Measurements from ENCODE around the gene RAD51B.

RAD51B gene

GRCh38 chr14:68312884-68313610 lies 493.5 kb downstream of the RAD51B start:
- no peak for DNase-seq (ENCODE audit: low read depth in 2 of 3, low spot score in 2 of 3)

- no peak for DNase-seq (ENCODE audit: low read depth in 2 of 3, low spot score in 2 of 3)
Observed at GRCh38 chr14:68314642-68315041, 495.1 kb downstream of the RAD51B start.

GRCh38 chr14:68315081-68315480 lies 495.5 kb downstream of the RAD51B start:
- no peak for DNase-seq (ENCODE audit: low read depth in 2 of 3, low spot score in 2 of 3)

- no peak for DNase-seq (ENCODE audit: low read depth in 2 of 3, low spot score in 2 of 3)
Observed at GRCh38 chr14:68316078-68316868, 496.7 kb downstream of the RAD51B start.

- no peak for DNase-seq (ENCODE audit: low read depth in 2 of 3, low spot score in 2 of 3)
Observed at GRCh38 chr14:68317239-68317638, 497.7 kb downstream of the RAD51B start.

- DNase-seq (ENCODE audit: low read depth in 2 of 3, low spot score in 2 of 3) = no peak
Observed at GRCh38 chr14:68318828-68319227, 499.2 kb downstream of the RAD51B start.

GRCh38 chr14:68320495-68320894 lies 500.9 kb downstream of the RAD51B start:
- no peak for DNase-seq (ENCODE audit: low read depth in 2 of 3, low spot score in 2 of 3)

- no peak for DNase-seq (ENCODE audit: low read depth in 2 of 3, low spot score in 2 of 3)
Observed at GRCh38 chr14:68322940-68323620, 503.5 kb downstream of the RAD51B start.

GRCh38 chr14:68325267-68325807 lies 505.8 kb downstream of the RAD51B start:
- DNase-seq (ENCODE audit: low read depth in 2 of 3, low spot score in 2 of 3) = no peak

GRCh38 chr14:68327231-68327630 lies 507.7 kb downstream of the RAD51B start:
- DNase-seq (ENCODE audit: low read depth in 2 of 3, low spot score in 2 of 3) = no peak

GRCh38 chr14:68328509-68328908 lies 508.9 kb downstream of the RAD51B start:
- no peak for DNase-seq (ENCODE audit: low read depth in 2 of 3, low spot score in 2 of 3)

GRCh38 chr14:68331426-68331825 lies 511.8 kb downstream of the RAD51B start:
- no peak for DNase-seq (ENCODE audit: low read depth in 2 of 3, low spot score in 2 of 3)

- DNase-seq (ENCODE audit: low read depth in 2 of 3, low spot score in 2 of 3) = no peak
Observed at GRCh38 chr14:68331991-68332390, 512.4 kb downstream of the RAD51B start.

GRCh38 chr14:68333262-68333661 lies 513.7 kb downstream of the RAD51B start:
- no peak for DNase-seq (ENCODE audit: low read depth in 2 of 3, low spot score in 2 of 3)

GRCh38 chr14:68335312-68335711 lies 515.7 kb downstream of the RAD51B start:
- DNase-seq (ENCODE audit: low read depth in 2 of 3, low spot score in 2 of 3) = no peak

- DNase-seq (ENCODE audit: low read depth in 2 of 3, low spot score in 2 of 3) = no peak
Observed at GRCh38 chr14:68336165-68336564, 516.6 kb downstream of the RAD51B start.

- DNase-seq (ENCODE audit: low read depth in 2 of 3, low spot score in 2 of 3) = no peak
Observed at GRCh38 chr14:68337279-68337678, 517.7 kb downstream of the RAD51B start.

GRCh38 chr14:68340262-68340661 lies 520.7 kb downstream of the RAD51B start:
- no peak for DNase-seq (ENCODE audit: low read depth in 2 of 3, low spot score in 2 of 3)

- DNase-seq (ENCODE audit: low read depth in 2 of 3, low spot score in 2 of 3) = no peak
Observed at GRCh38 chr14:68341411-68342212, 522.0 kb downstream of the RAD51B start.

GRCh38 chr14:68342216-68342763 lies 522.7 kb downstream of the RAD51B start:
- DNase-seq (ENCODE audit: low read depth in 2 of 3, low spot score in 2 of 3) = no peak

Measured in activated CD8-positive, alpha-beta memory T cell treated with anti-CD3 and anti-CD28 coated beads for 48 hours (primary cell).